ENCODE results near the gene DNAH6.

DNAH6 gene

DNA sequence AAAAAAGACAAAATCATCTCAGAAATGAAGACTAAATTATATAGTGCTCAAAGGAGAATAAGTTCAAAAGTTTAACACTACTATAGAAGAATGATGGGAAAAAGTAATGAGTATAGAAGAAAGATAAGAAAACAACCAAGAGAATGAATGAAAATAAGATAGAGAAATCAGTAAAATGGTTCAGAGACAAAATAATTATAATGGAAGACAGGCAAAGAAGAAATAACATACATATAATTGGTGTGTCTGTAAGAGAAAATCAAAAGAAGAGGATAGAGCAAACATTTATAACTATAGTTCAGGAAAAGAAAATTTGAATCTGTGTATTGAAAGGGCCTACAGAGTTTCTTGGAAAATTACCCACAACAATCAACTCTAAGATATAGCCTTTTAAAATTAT is 43.5 kb downstream of the DNAH6 start:
- Histone ChIP-seq H3K4me3 (ENCODE audit: low read length) (no peak overlapping the region), H3K36me3 (replicated peaks; ENCODE audit: low read depth, low read length) (no peaks in the 10 kb centered on the region), H3K4me1 (ENCODE audit: low read length) (peaks cover 23% of the 10 kb centered on the region), H3K79me2 (ENCODE audit: low read length) (no peaks in the 10 kb centered on the region), H3K9ac (ENCODE audit: low read length) (no peak overlapping the region), H3K27me3 (ENCODE audit: low read depth, low read length) (no peaks in the 10 kb centered on the region), H3K9me3 (ENCODE audit: insufficient read depth, low read length) (no peaks in the 10 kb centered on the region), H3K27ac (ENCODE audit: low read length) (no peak overlapping the region), H2AFZ (ENCODE audit: low read depth, low read length) (no peak overlapping the region), H4K20me1 (ENCODE audit: insufficient read depth, low read length) (no peaks in the 10 kb centered on the region), H3K4me2 (ENCODE audit: low read length) (no peak overlapping the region)
- TF ChIP-seq EZH2phosphoT487 (IDR thresholded peaks at IDR 0.05; ENCODE audit: low read depth), result no peak
- TF ChIP-seq, protein P1, sequence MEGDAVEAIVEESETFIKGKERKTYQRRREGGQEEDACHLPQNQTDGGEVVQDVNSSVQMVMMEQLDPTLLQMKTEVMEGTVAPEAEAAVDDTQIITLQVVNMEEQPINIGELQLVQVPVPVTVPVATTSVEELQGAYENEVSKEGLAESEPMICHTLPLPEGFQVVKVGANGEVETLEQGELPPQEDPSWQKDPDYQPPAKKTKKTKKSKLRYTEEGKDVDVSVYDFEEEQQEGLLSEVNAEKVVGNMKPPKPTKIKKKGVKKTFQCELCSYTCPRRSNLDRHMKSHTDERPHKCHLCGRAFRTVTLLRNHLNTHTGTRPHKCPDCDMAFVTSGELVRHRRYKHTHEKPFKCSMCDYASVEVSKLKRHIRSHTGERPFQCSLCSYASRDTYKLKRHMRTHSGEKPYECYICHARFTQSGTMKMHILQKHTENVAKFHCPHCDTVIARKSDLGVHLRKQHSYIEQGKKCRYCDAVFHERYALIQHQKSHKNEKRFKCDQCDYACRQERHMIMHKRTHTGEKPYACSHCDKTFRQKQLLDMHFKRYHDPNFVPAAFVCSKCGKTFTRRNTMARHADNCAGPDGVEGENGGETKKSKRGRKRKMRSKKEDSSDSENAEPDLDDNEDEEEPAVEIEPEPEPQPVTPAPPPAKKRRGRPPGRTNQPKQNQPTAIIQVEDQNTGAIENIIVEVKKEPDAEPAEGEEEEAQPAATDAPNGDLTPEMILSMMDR (IDR thresholded peaks at IDR 0.05; ENCODE audit: low read depth, low read length), result no peak

DNA sequence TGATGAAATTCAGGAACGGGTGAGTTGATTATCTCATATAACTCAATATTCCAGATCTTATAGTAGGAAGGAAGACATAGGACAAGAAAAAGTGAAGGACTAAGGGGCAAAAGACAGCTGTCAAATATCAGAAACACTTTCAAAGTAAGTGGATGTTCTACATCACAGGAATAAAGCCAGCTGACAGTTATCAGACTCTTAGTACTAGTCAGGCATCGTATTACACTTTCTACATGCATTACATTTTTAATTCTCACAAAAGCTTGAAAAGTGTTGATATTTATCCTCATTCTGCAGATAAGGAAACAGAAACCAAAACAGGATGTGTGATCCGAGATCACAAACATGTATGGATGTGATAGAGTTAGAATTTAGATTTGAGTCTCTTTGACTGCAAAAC is 63.4 kb downstream of the DNAH6 start:
- H3K27me3 ChIP-seq (ENCODE audit: low read depth, low read length), result no peaks in the 10 kb centered on the region
- H3K36me3 ChIP-seq (replicated peaks; ENCODE audit: low read depth, low read length), result no peaks in the 10 kb centered on the region
- H3K79me2 ChIP-seq (ENCODE audit: low read length), result no peaks in the 10 kb centered on the region
- H2AFZ ChIP-seq (ENCODE audit: low read depth, low read length), result no peak overlapping the region
- H3K9me3 ChIP-seq (ENCODE audit: insufficient read depth, low read length), result no peaks in the 10 kb centered on the region
- no peak overlapping the region for H3K27ac ChIP-seq (ENCODE audit: low read length)
- H3K4me1 ChIP-seq (ENCODE audit: low read length), result no peaks in the 10 kb centered on the region; the same call in 1 of the 2 replicates
- no peak overlapping the region for H3K4me2 ChIP-seq (ENCODE audit: low read length)
- no peak overlapping the region for H3K9ac ChIP-seq (ENCODE audit: low read length)
- TF ChIP-seq, protein P1 (IDR thresholded peaks at IDR 0.05; ENCODE audit: low read depth, low read length), result no peak
- TF ChIP-seq EZH2phosphoT487 (IDR thresholded peaks at IDR 0.05; ENCODE audit: low read depth), result no peak
- no peaks in the 10 kb centered on the region for H4K20me1 ChIP-seq (ENCODE audit: insufficient read depth, low read length)
- no peak overlapping the region for H3K4me3 ChIP-seq (ENCODE audit: low read length)

DNA sequence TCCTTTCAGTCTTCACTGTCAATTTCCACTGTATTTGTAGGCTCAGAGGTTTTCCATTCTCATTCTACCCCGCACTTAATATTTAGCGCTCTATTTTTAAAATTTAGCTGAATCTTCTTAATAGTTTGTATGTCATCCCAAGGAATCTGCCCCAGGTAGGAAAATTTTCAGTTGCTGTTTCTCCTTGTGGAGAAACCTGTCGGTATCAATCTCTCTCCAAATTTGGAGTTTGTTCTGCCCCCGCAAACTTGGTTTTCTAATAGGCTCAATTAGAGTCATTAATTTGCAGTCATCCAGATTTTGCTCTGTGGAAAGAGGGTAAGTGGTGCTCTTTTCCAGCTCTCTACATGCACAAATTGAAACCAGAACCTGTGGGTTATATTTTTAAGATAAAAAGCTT is 87.6 kb downstream of the DNAH6 start:
- Histone ChIP-seq H2AFZ (ENCODE audit: low read depth, low read length) (no peak overlapping the region), H3K9ac (ENCODE audit: low read length) (no peak overlapping the region), H3K9me3 (ENCODE audit: insufficient read depth, low read length) (no peaks in the 10 kb centered on the region; the same call in 1 of the 2 replicates), H3K27me3 (ENCODE audit: low read depth, low read length) (no peaks in the 10 kb centered on the region), H3K36me3 (replicated peaks; ENCODE audit: low read depth, low read length) (no peaks in the 10 kb centered on the region), H3K79me2 (ENCODE audit: low read length) (no peaks in the 10 kb centered on the region), H3K4me3 (ENCODE audit: low read length) (no peak overlapping the region), H3K27ac (ENCODE audit: low read length) (no peak overlapping the region), H4K20me1 (ENCODE audit: insufficient read depth, low read length) (no peaks in the 10 kb centered on the region), H3K4me1 (ENCODE audit: low read length) (no peaks in the 10 kb centered on the region), H3K4me2 (ENCODE audit: low read length) (no peak overlapping the region)
- TF ChIP-seq EZH2phosphoT487 (IDR thresholded peaks at IDR 0.05; ENCODE audit: low read depth), result no peak
- TF ChIP-seq, protein P1 (IDR thresholded peaks at IDR 0.05; ENCODE audit: low read depth, low read length), result no peak

DNA sequence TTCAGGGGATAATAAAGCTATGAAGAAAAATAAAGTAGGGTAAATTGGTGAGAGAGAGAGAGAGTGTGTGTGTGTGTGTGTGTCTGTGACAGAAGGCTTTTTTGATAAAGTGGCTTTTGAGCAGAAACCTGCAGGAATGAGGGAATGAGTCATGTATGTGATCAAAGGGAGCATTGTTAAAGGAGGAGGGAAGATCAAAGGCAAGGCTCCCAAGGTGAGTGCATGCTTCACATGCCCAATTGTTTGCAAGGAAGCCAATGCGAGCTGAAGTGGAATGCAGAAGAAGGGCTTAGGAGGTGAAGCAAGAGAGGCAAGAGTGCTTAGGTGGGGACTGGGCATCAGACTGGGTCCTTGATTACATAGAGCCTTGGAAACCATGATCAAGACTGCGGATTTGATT is 96.8 kb downstream of the DNAH6 start:
- Histone ChIP-seq H3K27ac (ENCODE audit: low read length) (no peak overlapping the region), H3K36me3 (replicated peaks; ENCODE audit: low read depth, low read length) (no peaks in the 10 kb centered on the region), H3K27me3 (ENCODE audit: low read depth, low read length) (no peaks in the 10 kb centered on the region), H3K4me3 (ENCODE audit: low read length) (no peak overlapping the region), H3K79me2 (ENCODE audit: low read length) (no peaks in the 10 kb centered on the region), H3K4me1 (ENCODE audit: low read length) (peaks cover 7% of the 10 kb centered on the region), H2AFZ (ENCODE audit: low read depth, low read length) (no peak overlapping the region), H4K20me1 (ENCODE audit: insufficient read depth, low read length) (no peaks in the 10 kb centered on the region), H3K9ac (ENCODE audit: low read length) (no peak overlapping the region), H3K9me3 (ENCODE audit: insufficient read depth, low read length) (no peaks in the 10 kb centered on the region; the same call in 1 of the 2 replicates), H3K4me2 (ENCODE audit: low read length) (no peak overlapping the region)
- no peak for TF ChIP-seq EZH2phosphoT487 (IDR thresholded peaks at IDR 0.05; ENCODE audit: low read depth)
- TF ChIP-seq, protein P1 (IDR thresholded peaks at IDR 0.05; ENCODE audit: low read depth, low read length), result no peak

Data from OCI-LY3 (cell line).